OCI-LY7 (cell line): Measurements from ENCODE around the gene ERC1. TPM values are rescaled to one million over a fixed set of nuclear protein-coding genes. Genes with fewer than 3 reads are reported as not detected.

Experiments
- BruUV-seq: library from RNA; stranded (reverse); fragments of 400-500 nt; replicated peaks from 2 replicates; lab custom pipeline; 2021; lab: Mats Ljungman, UMichigan
- CTCF ChIA-PET: fragments of 300-600 bp; sonication (Branson Sonifier 250); formaldehyde crosslinking; loops from one replicate; lab custom pipeline; 2022; ENCODE audit warnings: antibody characterized with exemption; ENCODE audit not compliant: unreplicated experiment; lab: Charles Lee
- POLR2A ChIA-PET: fragments of 300-600 bp; sonication (Branson Sonifier 250); formaldehyde crosslinking; loops from one replicate; lab custom pipeline; 2022; ENCODE audit warnings: antibody characterized with exemption; lab: Charles Lee
- DNase-seq: peaks from one replicate; pipeline ENCODE4 v3.0.0-alpha.2; 2015; ENCODE audit warnings: low spot score
- H2AFZ ChIP-seq: fragments of 200-600 bp; sonication (generic), shearing (Covaris generic); 2 replicates; pipeline ENCODE4 v1.6.1; 2014; ENCODE audit warnings: mild to moderate bottlenecking, antibody characterized with exemption, low read length, moderate library complexity
- H3K27ac ChIP-seq: fragments of 200-600 bp; sonication (generic); 2 replicates; pipeline ENCODE4 v1.5.1; 2014; ENCODE audit warnings: mixed run types, low read depth, mild to moderate bottlenecking, moderate library complexity, low read length, inconsistent platforms; ENCODE audit not compliant: poor library complexity, severe bottlenecking
- H3K36me3 ChIP-seq: fragments of 200-600 bp; sonication (generic); 2 replicates; pipeline ENCODE4 v1.6.1; 2014; ENCODE audit warnings: mild to moderate bottlenecking, antibody characterized with exemption, low read length, moderate library complexity, mixed read lengths; ENCODE audit not compliant: insufficient read depth
- H3K4me1 ChIP-seq: fragments of 200-600 bp; sonication (generic); 2 replicates; pipeline ENCODE4 v1.5.1; 2014; ENCODE audit warnings: mild to moderate bottlenecking, low read length; ENCODE audit not compliant: insufficient read depth, poor library complexity, severe bottlenecking
- H3K4me2 ChIP-seq: fragments of 200-600 bp; sonication (generic); 2 replicates; pipeline ENCODE4 v1.6.1; 2014; ENCODE audit warnings: mild to moderate bottlenecking, low read length
- H3K4me3 ChIP-seq: fragments of 200-600 bp; sonication (generic); 2 replicates; pipeline ENCODE4 v1.5.1; 2014; ENCODE audit warnings: mild to moderate bottlenecking, low read depth, low read length; ENCODE audit not compliant: poor library complexity, severe bottlenecking
- H3K79me2 ChIP-seq: fragments of 200-600 bp; sonication (generic); 2 replicates; pipeline ENCODE4 v1.6.1; 2016; ENCODE audit warnings: low read depth, mild to moderate bottlenecking, low read length, moderate library complexity, mixed read lengths; ENCODE audit not compliant: insufficient read depth
- H3K9me2 ChIP-seq: fragments of 200-600 bp; sonication (generic); 2 replicates; pipeline ENCODE4 v1.6.1; 2016; ENCODE audit warnings: mild to moderate bottlenecking, low read length, mixed read lengths; ENCODE audit not compliant: insufficient read depth
- H3K9me3 ChIP-seq: fragments of 200-600 bp; sonication (generic); 2 replicates; pipeline ENCODE4 v1.6.1; 2014; ENCODE audit warnings: mild to moderate bottlenecking, mixed run types, low read length, mixed read lengths
- H4K20me1 ChIP-seq: fragments of 200-600 bp; sonication (generic); 2 replicates; pipeline ENCODE4 v1.6.1; 2014; ENCODE audit warnings: mild to moderate bottlenecking, antibody characterized with exemption, low read length, moderate library complexity, mixed read lengths; ENCODE audit not compliant: insufficient read depth
- EZH2phosphoT487 ChIP-seq: fragments of 200-600 bp; sonication (generic); IDR thresholded peaks from 2 replicates; pipeline ENCODE4 v1.6.1; 2018; ENCODE audit warnings: low read depth, borderline replicate concordance, mild to moderate bottlenecking, mixed run types, antibody characterized with exemption, low read length, moderate library complexity, mixed read lengths
- intact Hi-C: fragments of 100-400 bp; cut with micrococcal nuclease; formaldehyde crosslinking; loops from one replicate; pipeline ENCODE4 v1.10.0; 2022; ENCODE audit not compliant: unreplicated experiment
- total RNA-seq, 2 experiments: library from RNA; depleted of rRNA in 1 of 2; stranded (reverse); fragments of >200 nt in 1 of 2; shearing (Covaris generic) in 1 of 2; gene quantifications; 2 replicates each; pipeline ENCODE4 v1.2.3, GENCODE V29; 2014 to 2022
- TF ChIP-seq, protein P1 (sequence below): fragments of 200-600 bp; sonication (generic); conservative IDR thresholded peaks from 2 replicates; pipeline ENCODE4 v1.5.1; 2014; ENCODE audit warnings: mild to moderate bottlenecking, antibody characterized with exemption, low read length, moderate library complexity, mixed read lengths

Gene ERC1
- total RNA-seq, 2 experiments from 2014 or later: 26.9 to 86.9 TPM

GRCh38 chr12:1380171-1380851, 389.3 kb downstream of the ERC1 start:
- intact Hi-C loops: no loop called here
- Histone ChIP-seq H3K4me2 (no peak overlapping the region), H3K4me1 (no peaks in the 10 kb centered on the region), H4K20me1 (no peaks in the 10 kb centered on the region), H3K9me2 (no peaks in the 10 kb centered on the region), H3K79me2 (no peaks in the 10 kb centered on the region), H3K9me3 (no peaks in the 10 kb centered on the region), H3K27ac (no peak overlapping the region), H3K36me3 (peaks cover 11% of the 10 kb centered on the region), H3K4me3 (no peak overlapping the region), H2AFZ (no peak overlapping the region)
- BruUV-seq: no TSS peak
- TF ChIP-seq EZH2phosphoT487: no peak
- TF ChIP-seq, protein P1, sequence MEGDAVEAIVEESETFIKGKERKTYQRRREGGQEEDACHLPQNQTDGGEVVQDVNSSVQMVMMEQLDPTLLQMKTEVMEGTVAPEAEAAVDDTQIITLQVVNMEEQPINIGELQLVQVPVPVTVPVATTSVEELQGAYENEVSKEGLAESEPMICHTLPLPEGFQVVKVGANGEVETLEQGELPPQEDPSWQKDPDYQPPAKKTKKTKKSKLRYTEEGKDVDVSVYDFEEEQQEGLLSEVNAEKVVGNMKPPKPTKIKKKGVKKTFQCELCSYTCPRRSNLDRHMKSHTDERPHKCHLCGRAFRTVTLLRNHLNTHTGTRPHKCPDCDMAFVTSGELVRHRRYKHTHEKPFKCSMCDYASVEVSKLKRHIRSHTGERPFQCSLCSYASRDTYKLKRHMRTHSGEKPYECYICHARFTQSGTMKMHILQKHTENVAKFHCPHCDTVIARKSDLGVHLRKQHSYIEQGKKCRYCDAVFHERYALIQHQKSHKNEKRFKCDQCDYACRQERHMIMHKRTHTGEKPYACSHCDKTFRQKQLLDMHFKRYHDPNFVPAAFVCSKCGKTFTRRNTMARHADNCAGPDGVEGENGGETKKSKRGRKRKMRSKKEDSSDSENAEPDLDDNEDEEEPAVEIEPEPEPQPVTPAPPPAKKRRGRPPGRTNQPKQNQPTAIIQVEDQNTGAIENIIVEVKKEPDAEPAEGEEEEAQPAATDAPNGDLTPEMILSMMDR: no peak
- CTCF ChIA-PET: no interaction called here
- no peak for DNase-seq
- POLR2A ChIA-PET: interaction anchor here (0.5 to 1.1 kb wide), 2 partner anchors 13 to 198 kb away, joined by 3 to 4 read pairs; no protein-coding TSS in a partner anchor

DNA sequence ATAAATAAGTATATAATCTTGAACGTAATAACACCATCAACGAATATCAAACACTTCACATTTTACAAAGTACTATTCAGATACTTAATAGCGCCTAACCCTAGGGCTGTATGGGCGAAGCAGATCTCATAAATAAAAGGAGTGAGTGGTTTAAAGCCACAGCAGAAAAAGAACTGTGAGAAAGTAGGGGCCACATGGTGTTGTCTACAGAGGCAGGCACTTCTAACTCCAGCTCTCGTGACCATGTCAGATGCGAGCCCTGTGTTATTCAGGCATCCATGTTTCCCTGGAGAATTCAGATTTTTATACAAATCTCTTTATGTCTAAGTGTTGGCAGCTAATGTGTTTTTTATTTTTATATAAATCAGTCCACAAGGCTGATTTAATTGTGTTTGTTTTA, 391.1 kb downstream of the ERC1 start:
- POLR2A ChIA-PET: no interaction called here

GRCh38 chr12:1382826-1383225, 391.8 kb downstream of the ERC1 start:
- ChIA-PET POLR2A (no interaction called here), CTCF (no interaction called here)
- TF ChIP-seq, protein P1: no peak
- TF ChIP-seq EZH2phosphoT487: no peak
- Histone ChIP-seq H3K79me2 (no peaks in the 10 kb centered on the region), H3K27ac (no peak overlapping the region), H4K20me1 (no peaks in the 10 kb centered on the region), H3K9me3 (no peaks in the 10 kb centered on the region), H3K9me2 (no peaks in the 10 kb centered on the region), H3K4me3 (no peak overlapping the region), H3K4me2 (no peak overlapping the region), H3K4me1 (no peaks in the 10 kb centered on the region), H2AFZ (no peak overlapping the region), H3K36me3 (no peaks in the 10 kb centered on the region)
- no peak for DNase-seq
- BruUV-seq: no TSS peak
- intact Hi-C loops: no loop called here

More for the DNA sequence above, 391.1 kb downstream of the ERC1 start:
- Histone ChIP-seq H2AFZ (no peak overlapping the region), H3K9me3 (no peaks in the 10 kb centered on the region), H3K4me2 (no peak overlapping the region), H3K79me2 (no peaks in the 10 kb centered on the region), H3K9me2 (no peaks in the 10 kb centered on the region), H3K4me1 (no peaks in the 10 kb centered on the region), H3K4me3 (no peak overlapping the region), H4K20me1 (no peaks in the 10 kb centered on the region), H3K27ac (no peak overlapping the region), H3K36me3 (peaks cover 2% of the 10 kb centered on the region; the same call in 1 of the 2 replicates)
- intact Hi-C loops: no loop called here
- no peak for TF ChIP-seq EZH2phosphoT487
- TF ChIP-seq, protein P1: no peak
- CTCF ChIA-PET: no interaction called here
- no peak for DNase-seq
- BruUV-seq: no TSS peak
